ENCODE measurements around the gene POLR2J3. TPM values are rescaled to one million over a fixed set of nuclear protein-coding genes. Genes with fewer than 3 reads are reported as not detected.
"Not testable (repeated sequence)": the region's sequence is repeated elsewhere in the genome, so short reads cannot be mapped to it uniquely, and the experiment has no call there.

Gene POLR2J3
- total RNA-seq, 4 donors from 2014 or later: 20.5 to 30.7 (median 25.6) TPM

DNA sequence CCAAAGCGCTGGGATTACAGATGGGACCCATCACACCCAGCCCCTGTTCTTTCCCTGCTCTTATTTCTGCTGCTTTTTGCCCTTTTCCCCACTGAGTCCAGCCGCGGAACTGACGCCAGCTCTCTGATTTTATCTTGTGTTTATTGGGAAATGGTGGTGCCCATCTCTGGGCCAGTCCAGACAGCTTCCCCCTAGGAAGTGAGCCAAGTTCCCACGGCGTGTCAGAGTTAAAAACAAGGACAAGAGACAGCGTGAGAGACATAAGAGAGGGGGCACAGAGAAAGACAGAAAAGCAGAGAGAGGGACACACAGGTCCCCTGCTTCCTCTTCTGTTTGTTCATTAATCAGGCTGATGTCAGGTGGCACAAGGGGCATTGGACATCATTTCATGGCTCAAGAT is 40.8 kb downstream of the POLR2J3 start:
- DNase-seq (ENCODE audit: low spot score): peak; percentile 40
- peak; percentile 27 for ATAC-seq (ENCODE audit: low FRiP score)

GRCh38 chr7:102527822-102528793 is 44.3 kb downstream of the POLR2J3 start:
- DNase-seq (ENCODE audit: low spot score); ATAC-seq (ENCODE audit: low FRiP score): not testable (repeated sequence)

DNA sequence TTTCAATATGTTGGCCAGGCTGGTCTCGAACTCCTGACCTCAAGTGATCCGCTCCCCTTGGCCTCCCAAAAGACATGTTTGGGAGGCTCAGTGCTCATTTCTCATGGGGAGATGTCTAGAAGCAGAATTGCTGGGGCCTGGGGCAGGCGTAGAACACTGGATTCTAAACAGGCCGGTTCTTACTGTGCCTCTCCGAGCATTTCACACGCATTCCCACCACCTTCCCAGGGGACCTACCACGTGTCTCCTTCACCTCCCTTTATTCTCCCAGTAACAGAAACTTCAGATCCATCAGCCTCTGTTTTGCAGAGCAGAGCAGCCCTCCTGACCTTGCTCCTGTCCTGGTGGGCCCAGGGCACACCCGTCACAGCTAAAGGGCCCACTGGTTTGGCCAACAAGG is 45.2 kb downstream of the POLR2J3 start:
- ATAC-seq (ENCODE audit: low FRiP score); DNase-seq (ENCODE audit: low spot score): not testable (repeated sequence)

DNA sequence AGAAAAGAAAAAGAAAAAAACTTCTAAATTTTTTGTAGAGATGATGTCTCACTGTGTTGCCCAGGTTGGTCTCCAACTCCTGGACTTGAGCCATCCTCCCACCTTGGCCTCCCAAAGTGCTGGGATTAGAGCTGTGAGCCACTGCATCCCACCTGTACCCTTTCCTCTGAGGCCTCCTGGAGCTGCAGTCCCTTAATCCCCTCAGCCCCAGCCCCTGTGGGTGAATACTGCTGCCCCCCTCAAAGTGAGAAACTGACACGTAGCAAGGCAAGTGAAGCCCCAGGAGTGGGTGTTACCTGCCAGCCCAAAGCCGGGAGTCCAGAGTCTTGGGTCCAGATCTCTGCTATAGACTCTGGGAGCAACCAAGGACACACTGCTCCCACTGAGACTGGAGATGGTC is 47.6 kb downstream of the POLR2J3 start:
- not testable (repeated sequence) for DNase-seq (ENCODE audit: low spot score); ATAC-seq (ENCODE audit: low FRiP score)

DNA sequence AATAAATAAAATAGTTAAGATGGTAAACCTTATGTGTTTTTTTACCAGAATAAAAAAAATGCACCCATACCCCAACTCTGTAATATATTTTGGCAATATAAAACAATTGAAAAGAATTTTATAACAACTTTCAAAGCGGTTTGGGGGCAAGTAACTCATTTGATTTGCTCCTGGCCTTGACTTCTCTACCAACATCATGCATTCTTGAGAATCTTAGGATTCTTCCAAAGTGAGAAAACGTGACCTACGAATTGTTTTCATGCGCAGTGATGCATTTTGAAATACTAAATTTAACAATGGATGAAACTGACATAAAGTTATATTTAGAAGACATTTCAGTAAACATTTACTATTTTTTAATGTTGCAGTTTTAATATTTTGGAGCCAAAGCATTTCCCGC is 51.6 kb downstream of the POLR2J3 start:
- not testable (repeated sequence) for ATAC-seq (ENCODE audit: low FRiP score); DNase-seq (ENCODE audit: low spot score)

DNA sequence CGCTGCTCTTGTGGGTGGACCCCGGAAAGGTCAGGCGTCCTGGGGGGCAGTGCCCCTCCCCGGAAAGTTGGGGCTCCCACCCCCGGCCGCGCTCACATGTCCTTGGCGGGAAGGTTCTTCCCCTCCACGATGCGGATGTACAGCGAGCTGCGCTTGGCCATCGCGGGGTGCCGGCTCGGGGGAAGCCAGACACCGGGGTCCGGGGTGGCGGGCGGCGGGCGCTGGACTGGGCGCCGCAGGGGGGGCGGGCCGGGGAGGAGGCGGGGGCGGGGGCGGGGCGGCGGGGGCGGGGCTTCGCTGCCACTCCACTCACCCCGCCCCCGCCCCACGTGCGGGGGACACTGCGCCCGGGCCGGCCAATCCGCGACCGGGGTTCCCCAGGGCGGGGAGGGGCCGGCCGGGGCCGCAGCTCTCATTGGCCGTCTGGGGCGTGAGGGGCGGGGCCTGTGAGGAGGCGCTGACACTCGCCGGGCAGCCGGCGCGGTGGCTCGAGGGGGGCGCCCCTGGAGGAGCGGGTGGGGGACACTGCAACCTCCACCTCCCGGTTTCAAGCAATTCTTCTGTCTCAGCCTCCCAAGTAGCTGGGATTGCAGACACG is 54.7 kb downstream of the POLR2J3 start, which contains the start of gene RASA4B:
Gene RASA4B (minus strand): TSS at position 228 of the 598 bp plus-strand sequence. CDS start 67 bp downstream, at position 161.
- DNase-seq (ENCODE audit: low spot score): not testable (repeated sequence)
- ATAC-seq (ENCODE audit: low FRiP score): peak; percentile 92

Other genes with a start within 250 kb of the POLR2J3 start
- not detected for gene SPDYE6, start 216.1 kb downstream of the POLR2J3 start, total RNA-seq
- 10 to 100 TPM; 15.6 to 29.9 (median 20.2) TPM for gene PRKRIP1, start 176.2 kb downstream of the POLR2J3 start, total RNA-seq
- 10 to 100 TPM; 11.4 to 31.6 (median 26.6) TPM for gene ORAI2, start 139.0 kb downstream of the POLR2J3 start, total RNA-seq
- 10 to 100 TPM in 2 of 4 donors, 1 to 10 TPM in 2; 7.9 to 12.6 (median 9.7) TPM for gene ALKBH4, start 107.7 kb downstream of the POLR2J3 start, total RNA-seq
- 10 to 100 TPM in 3 of 4 donors, 1 to 10 TPM in 1; 9.8 to 19.3 (median 11.4) TPM for gene LRWD1, start 107.6 kb downstream of the POLR2J3 start, total RNA-seq
- gene POLR2J, start 93.7 kb downstream of the POLR2J3 start, total RNA-seq: 10 to 100 TPM; 15.4 to 26.6 (median 18.3) TPM
- gene RASA4B, start 54.8 kb downstream of the POLR2J3 start, total RNA-seq: 1 to 10 TPM; 5.0 to 9.1 (median 6.7) TPM
- 10 to 100 TPM in 1 of 4 donors, 1 to 10 TPM in 3; 1.6 to 11.7 (median 5.6) TPM for gene UPK3BL2, start 28.9 kb downstream of the POLR2J3 start, total RNA-seq
- gene SPDYE2, start 21.4 kb downstream of the POLR2J3 start, total RNA-seq: not detected
- 10 to 100 TPM; 13.9 to 56.0 (median 25.5) TPM for gene RASA4, start 44.2 kb upstream of the POLR2J3 start, total RNA-seq
- gene UPK3BL1, start 70.2 kb upstream of the POLR2J3 start, total RNA-seq: 10 to 100 TPM; 13.6 to 32.0 (median 26.2) TPM
- gene SPDYE2B, start 77.7 kb upstream of the POLR2J3 start, total RNA-seq: not detected
- gene POLR2J2, start 99.1 kb upstream of the POLR2J3 start, total RNA-seq: 1 to 10 TPM; 1.9 to 7.0 (median 3.3) TPM
- 10 to 100 TPM in 3 of 4 donors, 1 to 10 TPM in 1; 7.1 to 16.1 (median 11.7) TPM for gene FAM185A, start 176.4 kb upstream of the POLR2J3 start, total RNA-seq